ENCODE results near the gene CFAP58.

The CFAP58 gene

GRCh38 chr10:104488439-104488832 lies 134.8 kb downstream of the CFAP58 start:
- DNase-seq: no peak

GRCh38 chr10:104492329-104492940 lies 138.8 kb downstream of the CFAP58 start:
- no peak for DNase-seq

- no peak for DNase-seq
Measured at GRCh38 chr10:104498347-104499081, 144.9 kb downstream of the CFAP58 start.

- no peak for DNase-seq
Measured at GRCh38 chr10:104501449-104501848, 147.8 kb downstream of the CFAP58 start.

- no peak for DNase-seq
Measured at GRCh38 chr10:104501864-104502579, 148.4 kb downstream of the CFAP58 start.

GRCh38 chr10:104502907-104503306 lies 149.3 kb downstream of the CFAP58 start:
- no peak for DNase-seq

All from fibroblast of skin of right biceps (primary cell).